GM19351 (cell line): ENCODE data around the gene RPL38.

Source experiments
- ATAC-seq: cut with Tn5 transposase; IDR thresholded peaks from one replicate; pipeline ENCODE4 v1.9.1; 2021; ENCODE audit warnings: mild to moderate bottlenecking, moderate library complexity; ENCODE audit not compliant: unreplicated experiment

Gene RPL38

GRCh38 chr17:74206332-74206818 lies 2.9 kb downstream of the RPL38 start:
- no peak for ATAC-seq

- peak; percentile 31 for ATAC-seq
Observed at GRCh38 chr17:74210191-74211140, 7.0 kb downstream of the RPL38 start.

GRCh38 chr17:74211141-74211911 lies 7.8 kb downstream of the RPL38 start:
- no peak for ATAC-seq

GRCh38 chr17:74211912-74212208 lies 8.4 kb downstream of the RPL38 start:
- no peak for ATAC-seq

- ATAC-seq: peak; percentile 7
Observed at GRCh38 chr17:74212209-74212912, 8.9 kb downstream of the RPL38 start.

- peak; percentile 55 for ATAC-seq
Observed at GRCh38 chr17:74212913-74213791, 9.7 kb downstream of the RPL38 start, which contains the start of gene TTYH2. TSS of gene TTYH2 (plus strand) at chr17:74213571. CDS start at chr17:74213588, 17 bp downstream.

GRCh38 chr17:74213861-74214391 lies 10.4 kb downstream of the RPL38 start:
- no peak for ATAC-seq

GRCh38 chr17:74214484-74215341 lies 11.2 kb downstream of the RPL38 start:
- ATAC-seq: no peak

GRCh38 chr17:74215342-74215727 lies 11.9 kb downstream of the RPL38 start:
- no peak for ATAC-seq

- no peak for ATAC-seq
Observed at GRCh38 chr17:74216505-74216904, 13.0 kb downstream of the RPL38 start.

- no peak for ATAC-seq
Observed at GRCh38 chr17:74217037-74217730, 13.7 kb downstream of the RPL38 start.

GRCh38 chr17:74217888-74218287 lies 14.4 kb downstream of the RPL38 start:
- ATAC-seq: no peak

GRCh38 chr17:74218436-74218835 lies 15.0 kb downstream of the RPL38 start:
- no peak for ATAC-seq

- no peak for ATAC-seq
Observed at GRCh38 chr17:74219576-74220133, 16.2 kb downstream of the RPL38 start.

- ATAC-seq: no peak
Observed at GRCh38 chr17:74220219-74220618, 16.7 kb downstream of the RPL38 start.

- no peak for ATAC-seq
Observed at GRCh38 chr17:74220946-74221818, 17.7 kb downstream of the RPL38 start.

- no peak for ATAC-seq
Observed at GRCh38 chr17:74222399-74222798, 18.9 kb downstream of the RPL38 start.
